ENCODE measurements around the gene CRYGA. TPM values are rescaled to one million over a fixed set of nuclear protein-coding genes. Genes with fewer than 3 reads are reported as not detected.

Gene CRYGA
- polyA plus RNA-seq, 1 donor (not counting 4 experiments of a cell fraction or from before 2014, with no cell fraction given): not detected

DNA sequence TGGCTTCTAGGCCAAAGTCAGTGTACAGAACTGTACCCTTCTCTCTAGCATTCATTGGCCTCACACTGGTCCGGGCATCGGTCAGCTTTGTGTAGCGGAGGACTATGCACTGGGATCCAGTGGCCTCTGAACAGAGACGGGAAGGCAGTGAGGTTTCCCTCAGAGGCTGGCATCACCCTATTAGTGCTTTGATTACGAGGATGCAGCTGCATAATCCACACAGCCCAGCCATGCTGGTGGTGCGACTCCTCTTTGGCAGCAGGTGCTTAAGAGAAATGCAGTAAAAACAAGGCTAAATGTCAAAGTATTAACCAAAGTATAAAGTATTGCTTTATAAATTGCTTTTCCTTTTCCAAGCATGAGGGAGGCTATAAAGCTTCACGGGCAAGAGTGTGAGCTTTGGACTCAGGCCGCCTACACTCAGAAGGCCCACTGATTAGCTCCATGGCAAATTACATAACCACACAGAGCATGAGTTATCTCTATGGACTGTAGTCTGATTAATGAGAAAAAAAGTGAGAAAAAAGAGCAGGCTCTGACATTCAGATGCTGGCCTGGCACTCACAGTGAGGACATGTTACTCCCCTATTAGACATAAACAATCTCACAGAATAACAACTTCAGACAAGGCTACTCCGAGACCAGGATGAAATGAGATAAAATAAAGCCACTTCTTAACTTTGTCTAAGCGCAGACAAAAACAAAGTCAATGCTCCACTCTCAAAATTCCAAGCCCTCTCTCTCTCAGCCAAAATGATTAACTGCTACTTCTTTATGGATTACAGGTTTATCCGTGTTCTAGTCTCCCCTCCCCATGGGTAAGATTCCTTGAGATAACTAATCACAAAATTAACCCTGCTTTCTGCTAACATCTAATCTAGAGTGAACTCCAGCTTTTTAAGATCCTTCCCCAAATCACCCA is 27.3 kb downstream of the CRYGA start:
- H3K27me3 ChIP-seq (ENCODE audit: control insufficient read depth, extremely low read depth, insufficient read depth, low read length): no peaks in the 10 kb centered on the region
- H3K9me3 ChIP-seq (ENCODE audit: control insufficient read depth, low read depth, low read length): no peaks in the 10 kb centered on the region
- H3K27ac ChIP-seq (ENCODE audit: control insufficient read depth, insufficient read depth, low read length): no peak overlapping the region
- H3K4me3 ChIP-seq (ENCODE audit: control insufficient read depth in 2 of 3, extremely low read depth in 1 of 3, insufficient read depth in 2 of 3, low read depth in 1 of 3, low read length in 3 of 3): no peak overlapping the region
- dilution Hi-C loops (cut with MboI; ENCODE audit: extremely low pct_ligation_motif_present, low sequenced_read_pairs): no loop called here
- H2AFZ ChIP-seq (ENCODE audit: control insufficient read depth, low read length): no peak overlapping the region
- no peaks in the 10 kb centered on the region for H4K20me1 ChIP-seq (ENCODE audit: control insufficient read depth, extremely low read depth, insufficient read depth, low read length)
- no peaks in the 10 kb centered on the region for H3K4me1 ChIP-seq (ENCODE audit: control insufficient read depth, extremely low read depth, insufficient read depth, low read length)
- DNase-seq (ENCODE audit: low read depth, low spot score) (no peak), FAIRE-seq (no peak)
- no peak overlapping the region for H3K4me2 ChIP-seq (ENCODE audit: control insufficient read depth, extremely low read depth, insufficient read depth, low read depth, low read length)
- no peaks in the 10 kb centered on the region for H3K36me3 ChIP-seq (ENCODE audit: control insufficient read depth in 2 of 2, extremely low read depth in 1 of 2, insufficient read depth in 2 of 2, low read length in 2 of 2)
- no peaks in the 10 kb centered on the region for H3K79me2 ChIP-seq (ENCODE audit: control insufficient read depth, insufficient read depth, low read length)
- TF ChIP-seq, protein P1, sequence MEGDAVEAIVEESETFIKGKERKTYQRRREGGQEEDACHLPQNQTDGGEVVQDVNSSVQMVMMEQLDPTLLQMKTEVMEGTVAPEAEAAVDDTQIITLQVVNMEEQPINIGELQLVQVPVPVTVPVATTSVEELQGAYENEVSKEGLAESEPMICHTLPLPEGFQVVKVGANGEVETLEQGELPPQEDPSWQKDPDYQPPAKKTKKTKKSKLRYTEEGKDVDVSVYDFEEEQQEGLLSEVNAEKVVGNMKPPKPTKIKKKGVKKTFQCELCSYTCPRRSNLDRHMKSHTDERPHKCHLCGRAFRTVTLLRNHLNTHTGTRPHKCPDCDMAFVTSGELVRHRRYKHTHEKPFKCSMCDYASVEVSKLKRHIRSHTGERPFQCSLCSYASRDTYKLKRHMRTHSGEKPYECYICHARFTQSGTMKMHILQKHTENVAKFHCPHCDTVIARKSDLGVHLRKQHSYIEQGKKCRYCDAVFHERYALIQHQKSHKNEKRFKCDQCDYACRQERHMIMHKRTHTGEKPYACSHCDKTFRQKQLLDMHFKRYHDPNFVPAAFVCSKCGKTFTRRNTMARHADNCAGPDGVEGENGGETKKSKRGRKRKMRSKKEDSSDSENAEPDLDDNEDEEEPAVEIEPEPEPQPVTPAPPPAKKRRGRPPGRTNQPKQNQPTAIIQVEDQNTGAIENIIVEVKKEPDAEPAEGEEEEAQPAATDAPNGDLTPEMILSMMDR (optimal IDR thresholded peaks at IDR 0.05 in 1 of 3, IDR thresholded peaks at IDR 0.05 in 1 of 3, conservative IDR thresholded peaks at IDR 0.05 in 1 of 3; ENCODE audit: extremely low read depth in 1 of 3, insufficient read depth in 2 of 3, low read length in 3 of 3): no peak
- no peak for TF ChIP-seq EZH2 (IDR thresholded peaks at IDR 0.05; ENCODE audit: low read length)
- H3K9me1 ChIP-seq (ENCODE audit: control insufficient read depth, extremely low read depth, insufficient read depth, low read length): no peaks in the 10 kb centered on the region
- no peak overlapping the region for H3K9ac ChIP-seq (ENCODE audit: control insufficient read depth, extremely low read depth, insufficient read depth, low read length)

- Histone ChIP-seq H3K4me2 (ENCODE audit: control insufficient read depth, extremely low read depth, insufficient read depth, low read depth, low read length) (no peak overlapping the region), H2AFZ (ENCODE audit: control insufficient read depth, low read length) (no peak overlapping the region)
Measured at GRCh38 chr2:208134928-208135586, 28.3 kb downstream of the CRYGA start.

More at GRCh38 chr2:208134928-208135586, 28.3 kb downstream of the CRYGA start:
- H3K36me3 ChIP-seq (ENCODE audit: control insufficient read depth in 2 of 2, extremely low read depth in 1 of 2, insufficient read depth in 2 of 2, low read length in 2 of 2): no peaks in the 10 kb centered on the region
- no peak overlapping the region for H3K9ac ChIP-seq (ENCODE audit: control insufficient read depth, extremely low read depth, insufficient read depth, low read length)
- TF ChIP-seq, protein P1 (optimal IDR thresholded peaks at IDR 0.05 in 1 of 3, IDR thresholded peaks at IDR 0.05 in 1 of 3, conservative IDR thresholded peaks at IDR 0.05 in 1 of 3; ENCODE audit: extremely low read depth in 1 of 3, insufficient read depth in 2 of 3, low read length in 3 of 3): no peak
- H4K20me1 ChIP-seq (ENCODE audit: control insufficient read depth, extremely low read depth, insufficient read depth, low read length): no peaks in the 10 kb centered on the region
- dilution Hi-C loops (cut with MboI; ENCODE audit: extremely low pct_ligation_motif_present, low sequenced_read_pairs): no loop called here
- FAIRE-seq (no peak), DNase-seq (ENCODE audit: low read depth, low spot score) (no peak)
- no peak overlapping the region for H3K4me3 ChIP-seq (ENCODE audit: control insufficient read depth in 2 of 3, extremely low read depth in 1 of 3, insufficient read depth in 2 of 3, low read depth in 1 of 3, low read length in 3 of 3)
- H3K27ac ChIP-seq (ENCODE audit: control insufficient read depth, insufficient read depth, low read length): no peak overlapping the region
- no peaks in the 10 kb centered on the region for H3K9me1 ChIP-seq (ENCODE audit: control insufficient read depth, extremely low read depth, insufficient read depth, low read length)
- H3K9me3 ChIP-seq (ENCODE audit: control insufficient read depth, low read depth, low read length): no peaks in the 10 kb centered on the region
- peaks cover 2% of the 10 kb centered on the region for H3K4me1 ChIP-seq (ENCODE audit: control insufficient read depth, extremely low read depth, insufficient read depth, low read length)
- no peaks in the 10 kb centered on the region for H3K27me3 ChIP-seq (ENCODE audit: control insufficient read depth, extremely low read depth, insufficient read depth, low read length)
- no peaks in the 10 kb centered on the region for H3K79me2 ChIP-seq (ENCODE audit: control insufficient read depth, insufficient read depth, low read length)

Data from keratinocyte (primary cell).